Esophagus muscularis mucosa (tissue), 3 donors: ENCODE measurements around the gene AIMP1.

Experiments used
- CTCF ChIP-seq, 3 experiments: fragments of 200-600 bp in 2 of 3; fragments of 450-650 bp in 1 of 3; sonication (generic) in 2 of 3; IDR thresholded peaks; one replicate each; pipeline ENCODE4 v1.5.1; 2017 to 2019; ENCODE audit warnings: antibody characterized with exemption in 3 of 3, mild to moderate bottlenecking in 2 of 3, moderate library complexity in 1 of 3
- POLR2A ChIP-seq: fragments of 450-650 bp; IDR thresholded peaks from one replicate; pipeline ENCODE4 v1.6.1; 2017; ENCODE audit warnings: antibody characterized with exemption, moderate library complexity, mild to moderate bottlenecking, low read depth
- POLR2AphosphoS5 ChIP-seq, 2 donors: sonication (generic); formaldehyde crosslinking; IDR thresholded peaks; one replicate each; pipeline ENCODE4 v1.6.1; 2017; ENCODE audit warnings: antibody characterized with exemption in 2 of 2

- TF ChIP-seq CTCF (IDR thresholded peaks at IDR 0.05) (no peak), POLR2A (no peak), POLR2AphosphoS5 (IDR thresholded peaks at IDR 0.05) (no peak)
Observed at GRCh38 chr4:106323119-106323518, 6.8 kb downstream of the AIMP1 start.
